ENCODE measurements around the gene FAM229B.
"Not testable (repeated sequence)": the region's sequence is repeated elsewhere in the genome, so short reads cannot be mapped to it uniquely, and the experiment has no call there.

FAM229B gene

DNA sequence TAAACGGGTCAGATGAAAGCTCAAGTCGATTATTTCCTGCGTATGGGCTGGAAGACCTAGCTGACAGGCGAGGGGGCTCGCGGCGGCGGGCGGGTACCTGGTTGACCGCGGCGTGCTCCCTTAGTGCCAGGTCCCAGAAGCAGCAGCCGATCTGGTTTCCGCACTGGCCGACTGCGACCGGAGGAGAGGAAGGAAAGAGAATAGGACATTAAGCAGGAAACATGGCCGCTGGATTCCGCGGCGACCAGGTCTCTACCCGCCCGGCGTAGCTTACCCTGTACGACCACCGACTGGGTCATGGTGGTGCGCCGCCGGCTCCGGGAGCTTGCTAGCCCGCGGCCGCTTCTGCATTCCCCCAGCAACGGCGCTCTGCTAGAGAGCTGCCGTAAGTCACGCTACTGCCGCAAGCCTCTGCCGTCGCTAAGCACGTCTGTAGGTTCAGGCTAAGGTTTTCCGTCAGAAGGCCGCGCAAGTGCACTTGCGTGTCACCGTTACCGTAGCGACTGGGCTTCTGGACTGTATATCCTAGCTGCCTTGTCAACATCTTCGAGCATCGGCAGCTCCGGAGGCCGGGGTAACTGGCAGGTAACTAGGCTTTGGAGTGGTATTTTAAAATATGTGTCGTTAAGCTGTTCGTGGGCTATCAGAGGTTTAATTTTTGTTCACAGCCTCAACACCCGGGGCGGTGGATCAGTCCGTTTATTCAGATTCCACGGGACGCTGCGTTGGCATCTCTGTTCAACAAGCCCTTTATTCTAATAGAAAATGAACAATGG is at the start of gene FAM229B, which contains the start of gene TUBE1:
FAM229B (plus strand) TSS at position 456 of the 776 bp plus-strand sequence. CDS start 11,693 bp downstream, outside the sequence.
TUBE1 (minus strand) TSS at position 347 of the 776 bp plus-strand sequence; CDS start at position 299, 48 bp downstream.
- DNase-seq (ENCODE audit: low spot score): peak; percentile 95

DNA sequence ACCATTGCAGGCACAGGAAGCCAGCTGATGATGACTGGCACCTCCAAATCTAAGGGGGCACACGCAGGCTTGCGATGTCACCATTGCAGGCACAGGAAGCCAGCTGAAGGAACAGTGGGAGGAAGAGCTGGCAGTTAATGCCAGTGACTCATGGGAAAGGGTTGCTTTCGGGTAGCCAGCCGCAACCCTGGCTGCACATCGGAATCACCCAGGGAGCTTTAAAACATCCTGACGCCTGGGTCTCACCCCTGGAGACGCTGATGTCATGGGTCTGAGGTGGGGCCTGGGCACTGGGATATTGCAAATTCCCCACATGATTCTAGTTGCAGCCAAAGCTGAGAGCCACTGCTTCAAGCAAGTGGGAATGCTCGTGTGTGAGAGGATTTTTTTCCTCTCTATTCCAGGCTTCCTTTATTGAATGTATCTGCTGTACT is 49.6 kb upstream of the FAM229B start:
- peak; percentile 64 for DNase-seq (ENCODE audit: low spot score)

- DNase-seq (ENCODE audit: low spot score): no peak
These were observed 49.1 kb upstream of the FAM229B start for GRCh38 chr6:112038268-112038667.

DNA sequence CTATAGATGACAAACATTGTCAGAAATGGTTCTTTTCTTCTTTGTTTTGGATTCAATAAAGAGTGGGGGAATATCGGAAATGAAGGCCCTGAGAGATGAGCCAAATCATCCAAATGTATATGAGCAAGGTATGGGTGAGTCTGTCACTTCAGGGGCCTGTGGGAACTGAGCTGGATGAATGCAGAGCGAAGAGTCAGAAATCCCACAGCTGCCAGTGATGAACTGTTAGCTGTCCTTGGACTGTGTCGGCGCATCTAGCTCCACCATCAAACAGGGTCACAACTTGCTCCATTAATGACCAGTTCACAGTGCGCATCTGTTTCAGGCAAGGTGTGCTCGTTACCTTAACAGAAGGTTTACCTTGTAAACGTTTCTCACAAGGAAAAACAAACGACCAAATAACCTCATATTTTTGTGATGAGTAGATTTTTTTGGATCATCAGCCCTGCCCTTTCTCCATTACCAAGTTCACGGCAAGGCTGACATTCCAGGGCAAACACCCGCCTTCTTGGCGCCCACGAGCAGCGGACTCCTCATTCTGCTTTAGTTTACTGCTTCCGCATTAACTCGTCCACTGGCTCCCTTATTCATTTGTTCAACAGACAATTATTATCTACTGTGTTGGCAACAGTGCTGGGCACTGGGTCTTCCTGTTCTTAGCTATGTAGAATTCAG is 48.5 kb upstream of the FAM229B start:
- DNase-seq (ENCODE audit: low spot score): no peak

- DNase-seq (ENCODE audit: low spot score): no peak
These were observed 48.0 kb upstream of the FAM229B start for GRCh38 chr6:112039431-112039770.

DNA sequence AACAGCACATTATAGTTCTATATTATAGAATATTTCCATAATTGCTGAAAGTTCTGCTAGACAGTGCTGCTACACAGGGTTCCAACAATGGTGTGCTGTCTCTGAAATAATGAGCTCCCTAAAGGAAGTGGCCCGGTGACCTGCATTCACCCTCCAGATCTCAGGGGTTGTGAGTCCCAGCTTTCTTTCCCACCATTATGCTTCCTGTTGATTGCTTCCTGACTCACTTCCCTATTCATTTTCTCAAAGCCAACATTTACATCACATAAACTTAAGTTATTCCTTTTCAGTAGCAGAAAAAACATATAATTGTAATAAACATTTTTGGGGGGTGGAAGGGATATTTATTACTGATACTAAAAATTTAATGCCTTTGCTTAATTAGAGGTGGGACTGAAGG is 46.4 kb upstream of the FAM229B start:
- no peak for DNase-seq (ENCODE audit: low spot score)

DNA sequence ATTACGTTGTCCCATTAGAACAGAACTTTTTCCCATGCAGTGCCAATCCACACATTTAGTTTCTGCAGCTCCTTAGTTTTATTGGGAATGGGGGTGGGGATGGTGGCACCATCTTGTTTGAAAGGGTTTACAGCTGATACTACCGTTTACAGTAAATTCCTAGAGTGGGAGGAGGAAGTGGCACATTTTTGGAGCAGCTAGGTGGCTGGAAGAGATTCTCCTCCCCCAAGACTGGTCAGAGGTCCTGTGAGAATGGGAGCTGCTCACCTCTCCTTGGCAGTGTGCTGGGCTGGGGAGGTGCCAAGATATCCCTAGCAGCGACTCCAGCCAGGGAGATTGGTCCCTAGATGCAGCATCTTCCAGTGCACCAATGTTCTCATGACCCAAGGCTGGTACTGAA is 45.9 kb upstream of the FAM229B start:
- no peak for DNase-seq (ENCODE audit: low spot score)

DNA sequence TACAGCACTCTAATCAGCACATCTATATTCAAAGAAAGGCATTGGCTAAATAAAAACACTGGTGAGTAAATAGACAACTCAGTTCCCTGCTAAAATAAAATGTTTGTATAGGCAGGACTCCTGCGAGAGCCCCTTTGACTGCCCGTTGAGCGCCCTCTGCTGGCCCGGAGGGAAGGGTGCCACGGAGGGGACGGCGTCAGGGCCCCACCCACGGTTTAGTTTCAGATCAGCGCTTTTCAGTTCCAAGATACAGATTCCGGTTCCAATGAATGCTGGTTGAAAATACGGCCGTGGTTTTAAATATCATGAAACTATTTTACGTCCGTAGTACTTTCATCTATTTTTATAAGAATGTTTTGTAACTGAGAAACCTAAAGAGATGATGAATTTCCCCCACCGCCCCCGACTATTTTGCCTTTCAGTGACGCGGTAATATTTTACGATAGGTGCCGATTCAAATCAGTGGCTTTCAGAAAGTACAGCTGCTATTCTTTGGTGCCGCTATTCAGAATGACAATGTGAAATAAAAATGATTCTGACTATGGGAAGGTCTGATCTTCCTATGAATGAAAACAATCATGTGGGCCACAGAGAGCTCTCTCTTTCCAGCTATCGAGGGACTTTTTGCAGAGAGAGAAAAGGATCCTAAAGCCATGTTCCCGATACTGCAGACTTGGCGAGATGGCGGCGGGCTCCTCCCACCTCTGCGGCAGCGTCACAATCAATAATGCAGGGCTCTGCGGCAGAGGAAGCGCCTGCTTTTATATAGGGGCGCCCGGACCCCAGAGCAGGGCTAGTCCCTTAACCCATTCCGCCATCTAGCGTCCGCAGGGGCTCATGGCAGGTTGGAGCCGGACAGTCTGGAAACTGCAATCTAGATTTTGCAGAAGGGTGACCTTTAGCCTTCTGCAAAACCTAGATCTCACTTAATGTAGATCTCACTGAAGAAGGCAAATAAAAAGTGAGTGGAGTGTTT is 44.1 kb upstream of the FAM229B start:
- peak; percentile 88 for DNase-seq (ENCODE audit: low spot score)

DNA sequence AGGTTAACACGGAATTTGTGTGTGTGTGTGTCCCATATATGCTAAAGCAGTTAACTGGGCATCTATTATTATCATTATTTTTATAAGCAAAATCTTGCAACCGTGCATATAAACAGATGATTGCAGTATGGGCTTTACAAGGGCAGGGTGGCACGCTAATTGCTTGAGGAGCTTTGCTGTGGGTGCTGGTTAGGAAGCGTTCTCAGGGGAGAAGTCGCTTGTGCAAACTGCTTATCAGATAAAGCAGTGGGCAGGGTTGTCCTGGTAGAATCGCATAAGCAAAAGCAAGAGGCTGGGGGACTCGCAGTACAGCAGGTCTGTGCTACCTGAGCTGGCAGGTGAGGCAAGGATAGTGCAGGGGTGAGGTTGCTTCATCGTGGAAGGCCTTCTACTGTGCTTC is 43.2 kb upstream of the FAM229B start:
- DNase-seq (ENCODE audit: low spot score): no peak

DNA sequence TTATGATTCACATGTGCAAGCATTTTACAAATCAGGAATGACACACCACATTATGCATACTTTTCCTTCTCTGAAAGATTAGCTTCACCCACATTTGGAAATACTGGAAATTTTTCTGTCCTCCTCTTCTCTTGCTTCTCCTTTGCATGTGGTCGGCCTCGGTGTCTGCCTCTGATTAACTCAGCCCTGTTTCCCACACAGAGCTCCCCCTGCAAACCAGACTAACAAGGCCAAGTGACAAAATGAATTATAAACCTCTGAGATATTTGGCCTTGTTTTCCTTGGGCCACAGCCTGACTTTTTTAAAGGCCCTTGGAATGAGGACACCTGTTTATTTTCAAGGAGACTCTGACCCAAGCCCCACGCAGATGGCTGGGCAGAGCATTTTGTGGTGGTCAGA is 42.5 kb upstream of the FAM229B start:
- DNase-seq (ENCODE audit: low spot score): no peak

DNA sequence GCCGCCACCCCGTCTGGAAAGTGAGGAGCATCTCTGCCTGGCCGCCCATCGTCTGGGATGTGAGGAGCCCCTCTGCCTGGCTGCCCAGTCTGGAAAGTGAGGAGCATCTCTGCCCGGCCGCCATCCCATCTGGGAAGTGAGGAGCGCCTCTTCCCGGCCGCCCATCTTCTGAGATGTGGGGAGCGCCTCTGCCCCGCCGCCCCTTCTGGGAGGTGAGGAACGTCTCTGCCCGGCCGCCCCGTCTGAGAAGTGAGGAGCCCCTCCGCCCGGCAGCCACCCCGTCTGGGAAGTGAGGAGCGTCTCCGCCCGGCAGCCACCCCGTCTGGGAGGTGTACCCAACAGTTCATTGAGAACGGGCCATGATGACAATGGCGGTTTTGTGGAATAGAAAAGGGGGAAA is 39.9 kb upstream of the FAM229B start:
- not testable (repeated sequence) for DNase-seq (ENCODE audit: low spot score)

DNA sequence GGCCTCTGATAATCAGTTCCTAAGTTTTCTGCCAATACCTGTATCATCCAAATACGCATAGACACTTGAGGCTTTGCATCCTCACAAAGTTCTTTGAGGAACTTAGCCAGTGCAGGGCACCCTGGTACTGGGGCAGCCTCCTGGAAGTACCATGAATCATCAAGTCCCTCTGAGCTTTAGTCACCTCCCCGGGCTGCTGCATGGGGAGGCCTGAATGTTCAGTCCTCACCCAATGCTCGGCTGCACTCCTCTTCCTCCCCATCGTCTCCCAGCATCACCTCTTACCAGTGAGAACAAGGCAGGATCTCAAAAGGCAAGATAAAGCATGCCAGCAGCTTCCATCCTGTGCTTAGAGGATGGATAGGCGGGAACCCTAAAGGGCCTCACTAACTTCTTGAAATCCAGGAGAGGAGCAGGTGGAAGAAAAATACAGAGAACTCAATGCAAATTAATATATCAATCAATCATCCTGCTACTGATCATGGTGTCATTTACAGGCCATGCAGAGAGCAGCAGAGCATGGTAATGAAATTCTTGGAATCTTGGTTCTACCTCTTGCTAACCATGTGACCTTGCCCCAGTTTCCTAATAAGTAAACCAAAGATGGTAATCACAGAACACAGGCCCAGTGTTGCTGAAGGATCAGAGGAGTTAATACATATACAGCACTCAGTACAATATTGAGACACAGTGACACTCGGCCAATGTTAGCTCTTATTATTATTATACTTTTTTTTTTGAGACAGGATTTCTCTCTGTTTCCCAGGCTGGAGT is 38.2 kb upstream of the FAM229B start:
- no peak for DNase-seq (ENCODE audit: low spot score)

GRCh38 chr6:112049996-112050395 is 37.4 kb upstream of the FAM229B start:
- no peak for DNase-seq (ENCODE audit: low spot score)

DNA sequence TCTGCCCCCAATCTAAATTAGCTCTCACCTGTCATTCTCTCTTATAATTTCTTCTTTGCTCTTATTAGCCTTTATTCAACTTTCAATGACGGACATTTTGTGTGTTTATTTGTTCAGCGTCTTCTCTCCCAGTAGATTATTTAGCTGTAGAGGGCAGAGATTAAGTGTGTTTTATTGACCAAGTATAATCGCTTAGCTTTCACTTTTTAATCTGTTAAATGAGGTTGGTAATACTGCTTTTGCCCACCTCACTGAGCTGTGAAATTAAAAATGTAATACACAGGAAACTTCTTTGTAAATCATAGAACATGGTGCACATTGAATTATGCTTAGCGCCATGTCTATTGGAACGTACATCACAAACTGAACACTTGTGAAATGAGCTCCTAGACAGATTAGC is 37.0 kb upstream of the FAM229B start:
- no peak for DNase-seq (ENCODE audit: low spot score)

DNA sequence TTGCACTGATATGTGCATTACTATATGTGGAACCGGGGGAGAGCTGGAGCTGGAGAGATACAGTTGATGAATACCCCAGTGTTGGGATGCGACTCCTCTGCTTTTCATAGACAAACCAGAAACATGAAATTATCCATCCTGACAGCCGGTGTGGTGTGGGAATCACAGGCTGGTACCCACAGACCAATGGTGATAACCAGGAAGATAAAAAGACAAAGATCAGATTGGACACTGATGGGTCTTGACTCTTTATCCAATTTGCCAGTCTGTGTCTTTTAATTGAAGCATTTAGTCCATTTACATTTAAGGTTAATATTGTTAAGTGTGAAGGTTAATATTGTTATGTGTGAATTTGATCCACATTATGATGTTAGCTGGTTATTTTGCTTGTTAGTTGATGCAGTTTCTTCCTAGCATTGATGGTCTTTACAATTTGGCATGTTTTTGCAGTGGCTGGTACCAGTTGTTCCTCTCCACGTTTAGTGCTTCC is 36.1 kb upstream of the FAM229B start:
- not testable (repeated sequence) for DNase-seq (ENCODE audit: low spot score)

- no peak for DNase-seq (ENCODE audit: low spot score)
These were observed 33.4 kb upstream of the FAM229B start, which contains the start of gene CCN6 for GRCh38 chr6:112054001-112054400. Gene CCN6, plus strand, starts transcription at chr6:112054104. Its CDS starts 254 bp downstream, at chr6:112054358.

- DNase-seq (ENCODE audit: low spot score): no peak
These were observed 32.7 kb upstream of the FAM229B start for GRCh38 chr6:112054555-112055190.

GRCh38 chr6:112058243-112059032 is 29.0 kb upstream of the FAM229B start:
- no peak for DNase-seq (ENCODE audit: low spot score)

DNA sequence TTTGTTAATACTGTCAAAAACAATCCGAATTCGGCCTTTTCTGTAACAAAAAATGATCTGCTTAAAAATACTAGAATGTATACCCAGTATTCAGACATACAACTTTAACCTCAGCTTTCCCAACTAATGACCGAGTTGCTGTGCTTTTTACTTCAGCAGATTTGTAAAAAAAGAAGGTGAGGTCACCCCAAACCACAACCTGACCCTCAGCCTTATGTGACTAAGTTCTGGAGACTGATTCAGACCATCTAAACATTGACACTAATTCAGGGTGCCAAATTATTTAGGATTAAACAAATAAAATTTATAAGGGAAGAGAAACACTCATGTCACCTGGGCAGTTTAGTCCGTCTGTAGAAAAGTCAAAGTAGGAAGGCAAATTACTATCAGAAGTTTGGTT is 25.8 kb upstream of the FAM229B start:
- no peak for DNase-seq (ENCODE audit: low spot score)

DNA sequence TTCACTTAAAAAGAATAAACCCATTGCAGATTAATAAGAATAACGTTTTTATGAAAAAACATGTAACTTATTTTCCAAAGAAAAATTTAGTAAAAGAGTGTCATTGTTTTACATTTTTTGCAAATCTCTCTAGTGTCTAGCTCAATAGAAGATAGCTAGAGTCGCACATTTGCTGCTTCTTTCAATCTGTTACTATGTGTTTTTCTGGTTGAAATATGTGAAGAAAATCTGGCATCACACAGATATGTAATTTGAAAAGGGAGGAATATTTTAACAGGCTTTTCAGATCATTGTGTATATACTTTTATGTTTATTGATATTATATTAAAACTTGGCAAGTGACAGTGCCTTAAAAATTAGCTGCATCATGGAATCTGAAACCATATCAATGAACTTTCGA is 24.4 kb upstream of the FAM229B start:
- no peak for DNase-seq (ENCODE audit: low spot score)
